OCI-LY7 (cell line): ENCODE data around the gene UBTD1. TPM values are rescaled to one million over a fixed set of nuclear protein-coding genes. Genes with fewer than 3 reads are reported as not detected.

Source experiments
- BruUV-seq: library from RNA; stranded (reverse); fragments of 400-500 nt; replicated peaks from 2 replicates; lab custom pipeline; 2021; lab: Mats Ljungman, UMichigan
- CTCF ChIA-PET: fragments of 300-600 bp; sonication (Branson Sonifier 250); formaldehyde crosslinking; loops from one replicate; lab custom pipeline; 2022; ENCODE audit warnings: antibody characterized with exemption; ENCODE audit not compliant: unreplicated experiment; lab: Charles Lee
- POLR2A ChIA-PET: fragments of 300-600 bp; sonication (Branson Sonifier 250); formaldehyde crosslinking; loops from one replicate; lab custom pipeline; 2022; ENCODE audit warnings: antibody characterized with exemption; lab: Charles Lee
- DNase-seq: peaks from one replicate; pipeline ENCODE4 v3.0.0-alpha.2; 2015; ENCODE audit warnings: low spot score
- H2AFZ ChIP-seq: fragments of 200-600 bp; sonication (generic), shearing (Covaris generic); 2 replicates; pipeline ENCODE4 v1.6.1; 2014; ENCODE audit warnings: mild to moderate bottlenecking, antibody characterized with exemption, low read length, moderate library complexity
- H3K27ac ChIP-seq: fragments of 200-600 bp; sonication (generic); 2 replicates; pipeline ENCODE4 v1.5.1; 2014; ENCODE audit warnings: mixed run types, low read depth, mild to moderate bottlenecking, moderate library complexity, low read length, inconsistent platforms; ENCODE audit not compliant: poor library complexity, severe bottlenecking
- H3K36me3 ChIP-seq: fragments of 200-600 bp; sonication (generic); 2 replicates; pipeline ENCODE4 v1.6.1; 2014; ENCODE audit warnings: mild to moderate bottlenecking, antibody characterized with exemption, low read length, moderate library complexity, mixed read lengths; ENCODE audit not compliant: insufficient read depth
- H3K4me1 ChIP-seq: fragments of 200-600 bp; sonication (generic); 2 replicates; pipeline ENCODE4 v1.5.1; 2014; ENCODE audit warnings: mild to moderate bottlenecking, low read length; ENCODE audit not compliant: insufficient read depth, poor library complexity, severe bottlenecking
- H3K4me2 ChIP-seq: fragments of 200-600 bp; sonication (generic); 2 replicates; pipeline ENCODE4 v1.6.1; 2014; ENCODE audit warnings: mild to moderate bottlenecking, low read length
- H3K4me3 ChIP-seq: fragments of 200-600 bp; sonication (generic); 2 replicates; pipeline ENCODE4 v1.5.1; 2014; ENCODE audit warnings: mild to moderate bottlenecking, low read depth, low read length; ENCODE audit not compliant: poor library complexity, severe bottlenecking
- H3K79me2 ChIP-seq: fragments of 200-600 bp; sonication (generic); 2 replicates; pipeline ENCODE4 v1.6.1; 2016; ENCODE audit warnings: low read depth, mild to moderate bottlenecking, low read length, moderate library complexity, mixed read lengths; ENCODE audit not compliant: insufficient read depth
- H3K9me2 ChIP-seq: fragments of 200-600 bp; sonication (generic); 2 replicates; pipeline ENCODE4 v1.6.1; 2016; ENCODE audit warnings: mild to moderate bottlenecking, low read length, mixed read lengths; ENCODE audit not compliant: insufficient read depth
- H3K9me3 ChIP-seq: fragments of 200-600 bp; sonication (generic); 2 replicates; pipeline ENCODE4 v1.6.1; 2014; ENCODE audit warnings: mild to moderate bottlenecking, mixed run types, low read length, mixed read lengths
- H4K20me1 ChIP-seq: fragments of 200-600 bp; sonication (generic); 2 replicates; pipeline ENCODE4 v1.6.1; 2014; ENCODE audit warnings: mild to moderate bottlenecking, antibody characterized with exemption, low read length, moderate library complexity, mixed read lengths; ENCODE audit not compliant: insufficient read depth
- EZH2phosphoT487 ChIP-seq: fragments of 200-600 bp; sonication (generic); IDR thresholded peaks from 2 replicates; pipeline ENCODE4 v1.6.1; 2018; ENCODE audit warnings: low read depth, borderline replicate concordance, mild to moderate bottlenecking, mixed run types, antibody characterized with exemption, low read length, moderate library complexity, mixed read lengths
- intact Hi-C: fragments of 100-400 bp; cut with micrococcal nuclease; formaldehyde crosslinking; loops from one replicate; pipeline ENCODE4 v1.10.0; 2022; ENCODE audit not compliant: unreplicated experiment
- total RNA-seq, 2 experiments: library from RNA; depleted of rRNA in 1 of 2; stranded (reverse); fragments of >200 nt in 1 of 2; shearing (Covaris generic) in 1 of 2; gene quantifications; 2 replicates each; pipeline ENCODE4 v1.2.3, GENCODE V29; 2014 to 2022
- TF ChIP-seq, protein P1 (sequence below): fragments of 200-600 bp; sonication (generic); conservative IDR thresholded peaks from 2 replicates; pipeline ENCODE4 v1.5.1; 2014; ENCODE audit warnings: mild to moderate bottlenecking, antibody characterized with exemption, low read length, moderate library complexity, mixed read lengths

The UBTD1 gene
- total RNA-seq, 2 experiments from 2014 or later: 1.4 to 2.2 TPM

- Histone ChIP-seq H3K79me2 (no peaks in the 10 kb centered on the region), H4K20me1 (no peaks in the 10 kb centered on the region), H2AFZ (no peak overlapping the region), H3K36me3 (no peaks in the 10 kb centered on the region), H3K9me2 (no peaks in the 10 kb centered on the region), H3K4me1 (peaks cover 8% of the 10 kb centered on the region), H3K4me2 (no peak overlapping the region), H3K4me3 (no peak overlapping the region), H3K9me3 (no peaks in the 10 kb centered on the region), H3K27ac (no peak overlapping the region)
- DNase-seq: no peak
- intact Hi-C loops: no loop called here
- no TSS peak for BruUV-seq
- ChIA-PET CTCF (no interaction called here), POLR2A (no interaction called here)
- TF ChIP-seq EZH2phosphoT487: no peak
- TF ChIP-seq, protein P1, sequence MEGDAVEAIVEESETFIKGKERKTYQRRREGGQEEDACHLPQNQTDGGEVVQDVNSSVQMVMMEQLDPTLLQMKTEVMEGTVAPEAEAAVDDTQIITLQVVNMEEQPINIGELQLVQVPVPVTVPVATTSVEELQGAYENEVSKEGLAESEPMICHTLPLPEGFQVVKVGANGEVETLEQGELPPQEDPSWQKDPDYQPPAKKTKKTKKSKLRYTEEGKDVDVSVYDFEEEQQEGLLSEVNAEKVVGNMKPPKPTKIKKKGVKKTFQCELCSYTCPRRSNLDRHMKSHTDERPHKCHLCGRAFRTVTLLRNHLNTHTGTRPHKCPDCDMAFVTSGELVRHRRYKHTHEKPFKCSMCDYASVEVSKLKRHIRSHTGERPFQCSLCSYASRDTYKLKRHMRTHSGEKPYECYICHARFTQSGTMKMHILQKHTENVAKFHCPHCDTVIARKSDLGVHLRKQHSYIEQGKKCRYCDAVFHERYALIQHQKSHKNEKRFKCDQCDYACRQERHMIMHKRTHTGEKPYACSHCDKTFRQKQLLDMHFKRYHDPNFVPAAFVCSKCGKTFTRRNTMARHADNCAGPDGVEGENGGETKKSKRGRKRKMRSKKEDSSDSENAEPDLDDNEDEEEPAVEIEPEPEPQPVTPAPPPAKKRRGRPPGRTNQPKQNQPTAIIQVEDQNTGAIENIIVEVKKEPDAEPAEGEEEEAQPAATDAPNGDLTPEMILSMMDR: no peak
Observed at GRCh38 chr10:97503406-97503805, 4.7 kb downstream of the UBTD1 start.

- H3K36me3 ChIP-seq: no peaks in the 10 kb centered on the region
- intact Hi-C loops: no loop called here
- BruUV-seq: no TSS peak
- H2AFZ ChIP-seq: no peak overlapping the region
- no peaks in the 10 kb centered on the region for H3K4me1 ChIP-seq
- no peak overlapping the region for H3K4me2 ChIP-seq
- no peaks in the 10 kb centered on the region for H3K9me2 ChIP-seq
- POLR2A ChIA-PET: no interaction called here
- no peaks in the 10 kb centered on the region for H3K79me2 ChIP-seq
- H4K20me1 ChIP-seq: no peaks in the 10 kb centered on the region
- CTCF ChIA-PET: no interaction called here
- DNase-seq: no peak
- H3K9me3 ChIP-seq: no peaks in the 10 kb centered on the region
- no peak overlapping the region for H3K27ac ChIP-seq
- TF ChIP-seq, protein P1: no peak
- TF ChIP-seq EZH2phosphoT487: no peak
- no peak overlapping the region for H3K4me3 ChIP-seq
Observed at GRCh38 chr10:97505152-97505551, 6.4 kb downstream of the UBTD1 start.

DNA sequence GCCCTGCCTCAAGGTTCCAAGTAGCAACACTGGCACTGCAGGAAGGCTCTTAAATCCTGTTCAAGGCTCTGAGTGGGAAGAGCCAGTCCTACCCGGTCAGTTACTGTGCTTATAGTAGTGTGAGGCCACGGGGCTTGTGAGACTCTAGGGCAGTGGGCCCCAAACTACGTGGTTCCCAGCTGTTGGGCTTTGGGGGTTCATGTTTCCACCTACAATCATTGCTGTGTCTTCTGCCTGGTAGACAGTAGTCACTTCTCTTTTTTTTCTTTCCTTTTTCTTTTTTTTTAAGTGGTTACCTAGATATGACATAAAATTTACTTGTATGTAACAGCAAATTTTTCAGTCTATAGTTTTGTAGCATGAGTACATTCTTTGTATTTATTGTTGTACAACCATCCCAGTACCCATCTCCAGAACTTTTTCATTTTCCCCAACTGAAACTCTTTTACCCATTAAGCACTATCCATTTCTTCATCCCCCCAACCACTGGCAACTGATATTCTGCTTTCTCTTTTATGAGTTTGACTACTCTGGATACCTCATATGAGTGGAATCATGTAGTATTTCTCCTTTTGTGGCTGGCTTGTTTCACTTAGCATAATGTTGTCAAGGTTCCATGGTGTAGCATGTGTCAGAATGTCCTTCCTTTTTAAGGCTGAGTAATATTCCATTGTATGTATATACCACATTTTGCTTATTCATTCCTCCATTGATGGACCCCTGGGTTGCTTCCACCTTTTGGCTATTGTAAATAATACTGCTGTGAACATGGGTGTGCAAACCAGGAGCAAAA, 7.7 kb downstream of the UBTD1 start:
- Histone ChIP-seq H3K36me3 (no peaks in the 10 kb centered on the region), H3K9me3 (no peaks in the 10 kb centered on the region), H3K79me2 (no peaks in the 10 kb centered on the region), H4K20me1 (no peaks in the 10 kb centered on the region), H3K4me3 (no peak overlapping the region), H2AFZ (no peak overlapping the region), H3K9me2 (no peaks in the 10 kb centered on the region), H3K27ac (no peak overlapping the region), H3K4me2 (no peak overlapping the region), H3K4me1 (no peaks in the 10 kb centered on the region)
- CTCF ChIA-PET: no interaction called here
- no TSS peak for BruUV-seq
- TF ChIP-seq EZH2phosphoT487: no peak
- TF ChIP-seq, protein P1: no peak
- no peak for DNase-seq
- intact Hi-C loops: no loop called here
- POLR2A ChIA-PET: interaction anchor here (0.6 kb wide), 1 partner anchor 90 kb away, joined by 4 read pairs; no protein-coding TSS in a partner anchor
